Measurements from ENCODE around the gene SLC31A1. TPM values are rescaled to one million over a fixed set of nuclear protein-coding genes. Genes with fewer than 3 reads are reported as not detected.

Gene SLC31A1
- polyA plus RNA-seq, 1 donor (not counting 4 experiments of a cell fraction or from before 2014, with no cell fraction given): 20.3 TPM

DNA sequence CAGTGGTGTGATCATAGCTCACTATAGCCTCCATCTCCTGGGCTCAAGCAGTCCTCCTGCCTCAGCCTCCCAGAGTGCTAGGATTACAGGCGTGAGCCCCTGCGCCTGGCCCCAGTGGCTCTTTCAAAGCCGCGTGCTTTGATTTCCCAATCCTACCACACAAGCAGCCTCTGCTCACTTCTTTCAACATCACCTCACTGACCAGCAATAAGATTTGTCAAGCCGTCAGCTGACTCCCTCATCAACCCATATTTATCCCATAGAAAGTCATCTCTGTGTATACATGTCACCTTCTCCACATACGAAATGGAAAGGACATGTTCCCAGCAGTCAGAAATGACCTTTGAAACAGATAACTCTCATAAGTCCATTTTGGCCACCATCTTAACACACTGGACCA lies 44.5 kb upstream of the SLC31A1 start:
- Histone ChIP-seq H3K9ac (ENCODE audit: control insufficient read depth, extremely low read depth, insufficient read depth, low read length) (no peak overlapping the region), H3K4me1 (ENCODE audit: control insufficient read depth, extremely low read depth, insufficient read depth, low read length) (peaks cover 3% of the 10 kb centered on the region), H2AFZ (ENCODE audit: control insufficient read depth, low read length) (no peak overlapping the region), H3K4me2 (ENCODE audit: control insufficient read depth, extremely low read depth, insufficient read depth, low read depth, low read length) (no peak overlapping the region), H3K27me3 (ENCODE audit: control insufficient read depth, extremely low read depth, insufficient read depth, low read length) (no peaks in the 10 kb centered on the region), H3K9me3 (ENCODE audit: control insufficient read depth, low read depth, low read length) (no peaks in the 10 kb centered on the region), H3K27ac (ENCODE audit: control insufficient read depth, insufficient read depth, low read length) (no peak overlapping the region), H3K79me2 (ENCODE audit: control insufficient read depth, insufficient read depth, low read length) (no peaks in the 10 kb centered on the region), H3K9me1 (ENCODE audit: control insufficient read depth, extremely low read depth, insufficient read depth, low read length) (no peaks in the 10 kb centered on the region), H4K20me1 (ENCODE audit: control insufficient read depth, extremely low read depth, insufficient read depth, low read length) (no peaks in the 10 kb centered on the region), H3K4me3 (ENCODE audit: control insufficient read depth in 2 of 3, extremely low read depth in 1 of 3, insufficient read depth in 2 of 3, low read depth in 1 of 3, low read length in 3 of 3) (no peak overlapping the region), H3K36me3 (ENCODE audit: control insufficient read depth in 2 of 2, extremely low read depth in 1 of 2, insufficient read depth in 2 of 2, low read length in 2 of 2) (peaks cover 27 to 55% of the 10 kb centered on the region in 2 experiments)
- dilution Hi-C loops (cut with MboI; ENCODE audit: extremely low pct_ligation_motif_present, low sequenced_read_pairs): no loop called here
- FAIRE-seq (peak; percentile 36), DNase-seq (ENCODE audit: low read depth, low spot score) (no peak)
- TF ChIP-seq EZH2 (IDR thresholded peaks at IDR 0.05; ENCODE audit: low read length): no peak
- TF ChIP-seq, protein P1, sequence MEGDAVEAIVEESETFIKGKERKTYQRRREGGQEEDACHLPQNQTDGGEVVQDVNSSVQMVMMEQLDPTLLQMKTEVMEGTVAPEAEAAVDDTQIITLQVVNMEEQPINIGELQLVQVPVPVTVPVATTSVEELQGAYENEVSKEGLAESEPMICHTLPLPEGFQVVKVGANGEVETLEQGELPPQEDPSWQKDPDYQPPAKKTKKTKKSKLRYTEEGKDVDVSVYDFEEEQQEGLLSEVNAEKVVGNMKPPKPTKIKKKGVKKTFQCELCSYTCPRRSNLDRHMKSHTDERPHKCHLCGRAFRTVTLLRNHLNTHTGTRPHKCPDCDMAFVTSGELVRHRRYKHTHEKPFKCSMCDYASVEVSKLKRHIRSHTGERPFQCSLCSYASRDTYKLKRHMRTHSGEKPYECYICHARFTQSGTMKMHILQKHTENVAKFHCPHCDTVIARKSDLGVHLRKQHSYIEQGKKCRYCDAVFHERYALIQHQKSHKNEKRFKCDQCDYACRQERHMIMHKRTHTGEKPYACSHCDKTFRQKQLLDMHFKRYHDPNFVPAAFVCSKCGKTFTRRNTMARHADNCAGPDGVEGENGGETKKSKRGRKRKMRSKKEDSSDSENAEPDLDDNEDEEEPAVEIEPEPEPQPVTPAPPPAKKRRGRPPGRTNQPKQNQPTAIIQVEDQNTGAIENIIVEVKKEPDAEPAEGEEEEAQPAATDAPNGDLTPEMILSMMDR (optimal IDR thresholded peaks at IDR 0.05 in 1 of 3, IDR thresholded peaks at IDR 0.05 in 1 of 3, conservative IDR thresholded peaks at IDR 0.05 in 1 of 3; ENCODE audit: extremely low read depth in 1 of 3, insufficient read depth in 2 of 3, low read length in 3 of 3): no peak

DNA sequence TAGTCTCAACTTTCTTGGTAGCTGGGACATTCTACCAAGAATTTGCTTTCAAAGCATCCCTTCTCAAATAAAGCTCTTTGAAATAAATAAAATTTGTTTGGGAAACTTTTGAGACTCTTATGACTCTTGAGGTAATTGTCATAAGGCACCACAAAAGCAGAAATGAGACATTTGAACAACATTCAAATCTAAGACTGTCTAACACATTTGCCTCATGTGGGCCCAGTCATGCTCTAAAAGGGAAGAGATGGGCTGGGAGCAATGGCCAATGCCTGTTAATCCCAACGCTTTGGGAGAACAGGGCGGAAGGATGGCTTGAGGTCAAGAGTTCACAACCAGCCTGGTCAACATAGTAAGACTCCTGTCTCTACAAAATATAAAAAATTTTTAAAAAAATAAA lies 44.1 kb upstream of the SLC31A1 start:
- FAIRE-seq: no peak
- no peak overlapping the region for H3K9ac ChIP-seq (ENCODE audit: control insufficient read depth, extremely low read depth, insufficient read depth, low read length)
- no peaks in the 10 kb centered on the region for H3K27me3 ChIP-seq (ENCODE audit: control insufficient read depth, extremely low read depth, insufficient read depth, low read length)
- peaks cover 3% of the 10 kb centered on the region for H3K4me1 ChIP-seq (ENCODE audit: control insufficient read depth, extremely low read depth, insufficient read depth, low read length)
- H2AFZ ChIP-seq (ENCODE audit: control insufficient read depth, low read length): no peak overlapping the region
- no peak overlapping the region for H3K4me3 ChIP-seq (ENCODE audit: control insufficient read depth in 2 of 3, extremely low read depth in 1 of 3, insufficient read depth in 2 of 3, low read depth in 1 of 3, low read length in 3 of 3)
- H3K9me3 ChIP-seq (ENCODE audit: control insufficient read depth, low read depth, low read length): no peaks in the 10 kb centered on the region
- no peaks in the 10 kb centered on the region for H3K79me2 ChIP-seq (ENCODE audit: control insufficient read depth, insufficient read depth, low read length)
- dilution Hi-C loops (cut with MboI; ENCODE audit: extremely low pct_ligation_motif_present, low sequenced_read_pairs): no loop called here
- peaks cover 27 to 59% of the 10 kb centered on the region in 2 experiments for H3K36me3 ChIP-seq (ENCODE audit: control insufficient read depth in 2 of 2, extremely low read depth in 1 of 2, insufficient read depth in 2 of 2, low read length in 2 of 2)
- no peaks in the 10 kb centered on the region for H4K20me1 ChIP-seq (ENCODE audit: control insufficient read depth, extremely low read depth, insufficient read depth, low read length)
- TF ChIP-seq, protein P1 (optimal IDR thresholded peaks at IDR 0.05 in 1 of 3, IDR thresholded peaks at IDR 0.05 in 1 of 3, conservative IDR thresholded peaks at IDR 0.05 in 1 of 3; ENCODE audit: extremely low read depth in 1 of 3, insufficient read depth in 2 of 3, low read length in 3 of 3): no peak
- no peak for TF ChIP-seq EZH2 (IDR thresholded peaks at IDR 0.05; ENCODE audit: low read length)
- H3K4me2 ChIP-seq (ENCODE audit: control insufficient read depth, extremely low read depth, insufficient read depth, low read depth, low read length): no peak overlapping the region
- no peak overlapping the region for H3K27ac ChIP-seq (ENCODE audit: control insufficient read depth, insufficient read depth, low read length)
- no peaks in the 10 kb centered on the region for H3K9me1 ChIP-seq (ENCODE audit: control insufficient read depth, extremely low read depth, insufficient read depth, low read length)
- no peak for DNase-seq (ENCODE audit: low read depth, low spot score)

All from keratinocyte (primary cell).